GM08714 (cell line): ENCODE measurements around the gene DTD1.

Source experiments
- H3K4me3 ChIP-seq: fragments of 200-500 bp; sonication (Bioruptor generic); 2 replicates; pipeline ENCODE4 v1.5.1; 2014; ENCODE audit warnings: mild to moderate bottlenecking, low read length, inconsistent platforms
- ZNF274 ChIP-seq: IDR thresholded peaks from 2 replicates; pipeline ENCODE4 v1.6.1; 2012; ENCODE audit warnings: mild to moderate bottlenecking, low read depth, low read length

The DTD1 gene

GRCh38 chr20:18663932-18664331 is 76.1 kb downstream of the DTD1 start:
- TF ChIP-seq ZNF274: no peak
- no peak overlapping the region for H3K4me3 ChIP-seq

GRCh38 chr20:18665135-18665534 is 77.3 kb downstream of the DTD1 start:
- TF ChIP-seq ZNF274: no peak
- no peak overlapping the region for H3K4me3 ChIP-seq

- no peak for TF ChIP-seq ZNF274
- no peak overlapping the region for H3K4me3 ChIP-seq
Observed at GRCh38 chr20:18666803-18667415, 79.1 kb downstream of the DTD1 start.

GRCh38 chr20:18669241-18670019 is 81.6 kb downstream of the DTD1 start:
- no peak overlapping the region for H3K4me3 ChIP-seq
- no peak for TF ChIP-seq ZNF274

- no peak overlapping the region for H3K4me3 ChIP-seq
- TF ChIP-seq ZNF274: no peak
Observed at GRCh38 chr20:18671203-18671710, 83.4 kb downstream of the DTD1 start.

GRCh38 chr20:18672834-18673233 is 85.0 kb downstream of the DTD1 start:
- H3K4me3 ChIP-seq: no peak overlapping the region
- TF ChIP-seq ZNF274: no peak

- no peak overlapping the region for H3K4me3 ChIP-seq
- TF ChIP-seq ZNF274: no peak
Observed at GRCh38 chr20:18676396-18676795, 88.5 kb downstream of the DTD1 start.

- H3K4me3 ChIP-seq: no peak overlapping the region
- no peak for TF ChIP-seq ZNF274
Observed at GRCh38 chr20:18677126-18677525, 89.3 kb downstream of the DTD1 start.

GRCh38 chr20:18678549-18679419 is 90.9 kb downstream of the DTD1 start:
- TF ChIP-seq ZNF274: no peak
- no peak overlapping the region; the same call in 1 of the 2 replicates for H3K4me3 ChIP-seq

- no peak overlapping the region for H3K4me3 ChIP-seq
- no peak for TF ChIP-seq ZNF274
Observed at GRCh38 chr20:18683839-18684238, 96.0 kb downstream of the DTD1 start.

- no peak for TF ChIP-seq ZNF274
- no peak overlapping the region for H3K4me3 ChIP-seq
Observed at GRCh38 chr20:18684775-18685174, 96.9 kb downstream of the DTD1 start.

- TF ChIP-seq ZNF274: no peak
- H3K4me3 ChIP-seq: no peak overlapping the region
Observed at GRCh38 chr20:18685406-18685805, 97.6 kb downstream of the DTD1 start.

- H3K4me3 ChIP-seq: no peak overlapping the region
- TF ChIP-seq ZNF274: no peak
Observed at GRCh38 chr20:18686696-18687095, 98.8 kb downstream of the DTD1 start.

GRCh38 chr20:18688676-18689075 is 100.8 kb downstream of the DTD1 start:
- H3K4me3 ChIP-seq: no peak overlapping the region
- no peak for TF ChIP-seq ZNF274

- no peak overlapping the region for H3K4me3 ChIP-seq
- no peak for TF ChIP-seq ZNF274
Observed at GRCh38 chr20:18689557-18689956, 101.7 kb downstream of the DTD1 start.
